ENCODE data around the gene ARL6IP1. TPM values are rescaled to one million over a fixed set of nuclear protein-coding genes. Genes with fewer than 3 reads are reported as not detected.

The ARL6IP1 gene
- total and polyA plus RNA-seq, 2 of the 13 experiments (the other 11 are each of a cell fraction or from before 2014, with no cell fraction given), result 263 to 373 TPM

GRCh38 chr16:18802767-18803343 lies 1.5 kb upstream of the ARL6IP1 start:
- DNase-seq (ENCODE audit: low spot score) (no peak), FAIRE-seq (no peak), ATAC-seq (no peak)
- Histone ChIP-seq H3K9me3 (ENCODE audit: low read length) (no peaks in the 10 kb centered on the region), H2AFZ (ENCODE audit: low read length) (no peak overlapping the region), H3K4me3 (replicated peaks in 1 of 3; ENCODE audit: insufficient read depth in 1 of 3, low read depth in 2 of 3, low read length in 3 of 3) (no peak overlapping the region; a peak in 1 of 6 replicates), H3K27ac (ENCODE audit: extremely low read length, insufficient read depth, low read length) (peak overlapping the region; percentile 28), H3K79me2 (ENCODE audit: insufficient read depth, low read length) (peaks cover 35% of the 10 kb centered on the region), H3K27me3 (ENCODE audit: control insufficient read depth in 1 of 2, insufficient read depth in 2 of 2, low read length in 2 of 2) (no peaks in the 10 kb centered on the region; a peak in 1 of 5 replicates), H3K9ac (ENCODE audit: insufficient read depth, low read depth, low read length) (no peak overlapping the region), H3K4me1 (ENCODE audit: insufficient read depth, low read length) (peaks cover 50% of the 10 kb centered on the region), H4K20me1 (ENCODE audit: insufficient read depth, low read length) (peaks cover 22% of the 10 kb centered on the region), H3K4me2 (ENCODE audit: low read depth, low read length) (peak overlapping the region; percentile 93; the same call in 1 of the 2 replicates), H3K36me3 (replicated peaks in 1 of 2; ENCODE audit: control insufficient read depth in 1 of 2, insufficient read depth in 2 of 2, low read length in 2 of 2) (peaks cover 0 to 9% of the 10 kb centered on the region in 2 experiments; a peak in 3 of 5 replicates)
- BruUV-seq (replicated peaks), result no TSS peak
- WGBS (ENCODE audit: low lambda C conversion rate), result 94% methylated on average over 16 of the region's 16 CpGs
- in situ Hi-C loops (cut with HindIII; ENCODE audit: extremely low pct_ligation_motif_present, low pct_unique_long_range_greater_than_20kb), result no loop called here
- ChIA-PET CTCF (ENCODE audit: low intra/inter-chr PET ratio, low total read pairs) (no interaction called here), POLR2A (interaction anchor here (2.1 to 8.9 kb wide), 4 partner anchors 14 to 153 kb away, joined by 23 to 545 read pairs (median 39); partner anchors contain the start of genes RPS15A and SMG1)
- intact Hi-C loops (cut with micrococcal nuclease; ENCODE audit: unreplicated experiment), result loop anchor here (5.0 kb wide), 1 partner anchor 34 kb away; no protein-coding TSS in a partner anchor
- TF ChIP-seq ZNF253 (CRISPR knock-in tag; IDR thresholded peaks at IDR 0.05; ENCODE audit: borderline replicate concordance), result peak; percentile 72; the same call in 1 of the 2 replicates
- TF ChIP-seq PHF21A (CRISPR knock-in tag; IDR thresholded peaks at IDR 0.05), result no peak
- TF ChIP-seq ZNF468 (CRISPR knock-in tag; IDR thresholded peaks at IDR 0.05), result 0 out of 2 replicates have a peak, but pooled peaks have one; percentile 60
- TF ChIP-seq LBX2 (CRISPR knock-in tag; IDR thresholded peaks at IDR 0.05; ENCODE audit: borderline replicate concordance), result no peak
- 0 out of 2 replicates have a peak, but pooled peaks have one; percentile 8 for TF ChIP-seq ZNF362 (CRISPR knock-in tag; IDR thresholded peaks at IDR 0.05; ENCODE audit: borderline replicate concordance)
- TF ChIP-seq HIC2 (CRISPR knock-in tag; IDR thresholded peaks at IDR 0.05; ENCODE audit: low read depth), result no peak
- TF ChIP-seq HMGXB4 (CRISPR knock-in tag; IDR thresholded peaks at IDR 0.05; ENCODE audit: borderline replicate concordance in 1 of 2, low read depth in 1 of 2), result peak in 1 of 2 experiments; percentile 8; a peak in 1 of 4 replicates
- no peak for TF ChIP-seq PATZ1 (CRISPR knock-in tag; IDR thresholded peaks at IDR 0.05)
- TF ChIP-seq GMEB1 (CRISPR knock-in tag; IDR thresholded peaks at IDR 0.05; ENCODE audit: borderline replicate concordance), result no peak
- TF ChIP-seq ZNF10 (CRISPR knock-in tag; IDR thresholded peaks at IDR 0.05; ENCODE audit: borderline replicate concordance, low read depth), result no peak
